Transverse colon (tissue), 3 donors: Measurements from ENCODE around the gene OR51S1.

Experiments
- POLR2A ChIP-seq: fragments of 450-650 bp; IDR thresholded peaks from one replicate; pipeline ENCODE4 v1.6.1; 2016; ENCODE audit warnings: antibody characterized with exemption, mild to moderate bottlenecking, moderate library complexity
- TF ChIP-seq, protein P1 (sequence below), 5 experiments: fragments of 200-600 bp in 3 of 5; fragments of 450-650 bp in 2 of 5; sonication (generic) in 3 of 5; IDR thresholded peaks; 1 replicate in 2 of 5; 2 replicates in 3 of 5; pipeline ENCODE4 v1.5.1; 2016 to 2017; ENCODE audit warnings: antibody characterized with exemption in 5 of 5, inconsistent platforms in 3 of 5, mild to moderate bottlenecking in 2 of 5, moderate library complexity in 1 of 5

DNA sequence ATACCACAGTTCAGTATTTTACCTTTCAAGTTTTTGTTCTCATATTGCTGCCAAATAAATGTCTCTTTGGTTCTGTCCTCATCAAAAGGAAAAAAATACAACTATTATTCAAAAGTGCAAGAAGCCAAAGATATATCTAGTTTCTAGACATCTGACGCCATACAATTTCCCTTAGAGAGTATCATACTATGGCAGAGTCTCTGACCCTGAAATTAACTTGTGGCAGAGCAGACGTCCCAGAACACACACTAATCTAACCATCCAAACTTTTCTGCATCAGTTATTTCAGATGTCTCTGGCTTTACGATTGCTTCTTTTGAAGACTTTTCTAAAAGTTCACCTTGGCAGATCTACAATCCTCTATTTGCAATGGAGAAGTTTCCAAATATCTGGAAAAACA is 35.4 kb upstream of the OR51S1 start:
- TF ChIP-seq, protein P1, sequence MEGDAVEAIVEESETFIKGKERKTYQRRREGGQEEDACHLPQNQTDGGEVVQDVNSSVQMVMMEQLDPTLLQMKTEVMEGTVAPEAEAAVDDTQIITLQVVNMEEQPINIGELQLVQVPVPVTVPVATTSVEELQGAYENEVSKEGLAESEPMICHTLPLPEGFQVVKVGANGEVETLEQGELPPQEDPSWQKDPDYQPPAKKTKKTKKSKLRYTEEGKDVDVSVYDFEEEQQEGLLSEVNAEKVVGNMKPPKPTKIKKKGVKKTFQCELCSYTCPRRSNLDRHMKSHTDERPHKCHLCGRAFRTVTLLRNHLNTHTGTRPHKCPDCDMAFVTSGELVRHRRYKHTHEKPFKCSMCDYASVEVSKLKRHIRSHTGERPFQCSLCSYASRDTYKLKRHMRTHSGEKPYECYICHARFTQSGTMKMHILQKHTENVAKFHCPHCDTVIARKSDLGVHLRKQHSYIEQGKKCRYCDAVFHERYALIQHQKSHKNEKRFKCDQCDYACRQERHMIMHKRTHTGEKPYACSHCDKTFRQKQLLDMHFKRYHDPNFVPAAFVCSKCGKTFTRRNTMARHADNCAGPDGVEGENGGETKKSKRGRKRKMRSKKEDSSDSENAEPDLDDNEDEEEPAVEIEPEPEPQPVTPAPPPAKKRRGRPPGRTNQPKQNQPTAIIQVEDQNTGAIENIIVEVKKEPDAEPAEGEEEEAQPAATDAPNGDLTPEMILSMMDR (IDR thresholded peaks at IDR 0.05): no peak
- no peak for TF ChIP-seq POLR2A
